Calu3 (cell line): Measurements from ENCODE around the gene LHFPL6. TPM values are rescaled to one million over a fixed set of nuclear protein-coding genes. Genes with fewer than 3 reads are reported as not detected.

Experiments
- BruUV-seq: library from RNA; stranded (reverse); fragments of 400-500 nt; replicated peaks from 2 replicates; lab custom pipeline; 2021; lab: Mats Ljungman, UMichigan
- CTCF ChIA-PET: fragments of 300-600 bp; sonication (Branson Sonifier 250); formaldehyde crosslinking; loops from one replicate; lab custom pipeline; 2022; ENCODE audit warnings: antibody characterized with exemption; lab: Charles Lee
- DNase-seq: peaks from one replicate; pipeline ENCODE4 v3.0.0; 2022
- H3K27ac Mint-ChIP-seq: one replicate; pipeline ENCODE4 v1.8.0; 2022; ENCODE audit warnings: mixed read lengths; ENCODE audit not compliant: unreplicated experiment
- H3K27me3 Mint-ChIP-seq: one replicate; pipeline ENCODE4 v1.8.0; 2022; ENCODE audit warnings: mixed read lengths; ENCODE audit not compliant: unreplicated experiment
- H3K36me3 Mint-ChIP-seq: one replicate; pipeline ENCODE4 v1.8.0; 2022; ENCODE audit warnings: mild to moderate bottlenecking, moderate library complexity, mixed read lengths; ENCODE audit not compliant: insufficient read depth, unreplicated experiment
- H3K4me1 Mint-ChIP-seq: one replicate; pipeline ENCODE4 v1.8.0; 2022; ENCODE audit warnings: mild to moderate bottlenecking, low read depth, mixed read lengths; ENCODE audit not compliant: unreplicated experiment
- H3K4me3 Mint-ChIP-seq: one replicate; pipeline ENCODE4 v1.8.0; 2022; ENCODE audit warnings: mild to moderate bottlenecking, low read depth, moderate library complexity, mixed read lengths; ENCODE audit not compliant: unreplicated experiment
- H3K9me3 Mint-ChIP-seq: one replicate; pipeline ENCODE4 v1.8.0; 2022; ENCODE audit warnings: low read depth, mixed read lengths; ENCODE audit not compliant: unreplicated experiment
- intact Hi-C: fragments of 100-400 bp; cut with micrococcal nuclease; formaldehyde crosslinking; loops from one replicate; pipeline ENCODE4 v1.10.0; 2022; ENCODE audit not compliant: unreplicated experiment
- total RNA-seq: library from RNA; stranded (reverse); gene quantifications from 2 replicates; pipeline ENCODE4 v1.2.3, GENCODE V29; 2022
- TF ChIP-seq, protein P1 (sequence below): fragments of 200-600 bp; IDR thresholded peaks from one replicate; pipeline ENCODE4 v1.8.0; 2022; ENCODE audit warnings: antibody characterized with exemption; ENCODE audit not compliant: unreplicated experiment

The LHFPL6 gene
- total RNA-seq, 1 experiment from 2014 or later, result not detected

DNA sequence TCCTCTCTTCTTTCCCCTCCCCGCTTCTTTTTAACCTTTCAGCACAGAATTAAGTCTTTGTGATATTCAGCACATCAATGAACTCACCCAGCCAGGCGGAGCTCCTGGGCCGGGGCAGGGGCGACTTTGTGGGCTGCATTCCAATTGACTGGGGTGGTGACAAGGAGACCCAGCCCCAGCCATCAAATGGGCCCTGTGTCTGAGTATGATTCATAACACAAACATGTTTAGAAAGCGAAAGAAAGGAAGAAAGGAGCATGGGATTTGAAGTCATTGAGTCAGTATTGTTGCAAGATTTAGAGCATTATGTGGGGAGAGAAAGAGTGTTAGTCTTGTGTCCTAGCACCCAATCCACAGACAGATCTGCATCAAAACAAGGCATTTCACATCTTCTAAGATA lies 185.3 kb downstream of the LHFPL6 start:
- CTCF ChIA-PET, result interaction anchor here (0.7 kb wide), 1 partner anchor 171 kb away, joined by 3 read pairs; no protein-coding TSS in a partner anchor
- intact Hi-C loops, result loop anchor here (5.0 kb wide), 2 partner anchors 195 to 255 kb away; no protein-coding TSS in a partner anchor
- Mint-ChIP-seq H3K4me1 (peaks cover 8% of the 10 kb centered on the region), H3K36me3 (no peaks in the 10 kb centered on the region), H3K9me3 (no peaks in the 10 kb centered on the region), H3K27me3 (peaks cover 13% of the 10 kb centered on the region), H3K4me3 (no peak overlapping the region), H3K27ac (no peak overlapping the region)
- DNase-seq, result peak; percentile 38
- BruUV-seq, result no TSS peak
- TF ChIP-seq, protein P1, sequence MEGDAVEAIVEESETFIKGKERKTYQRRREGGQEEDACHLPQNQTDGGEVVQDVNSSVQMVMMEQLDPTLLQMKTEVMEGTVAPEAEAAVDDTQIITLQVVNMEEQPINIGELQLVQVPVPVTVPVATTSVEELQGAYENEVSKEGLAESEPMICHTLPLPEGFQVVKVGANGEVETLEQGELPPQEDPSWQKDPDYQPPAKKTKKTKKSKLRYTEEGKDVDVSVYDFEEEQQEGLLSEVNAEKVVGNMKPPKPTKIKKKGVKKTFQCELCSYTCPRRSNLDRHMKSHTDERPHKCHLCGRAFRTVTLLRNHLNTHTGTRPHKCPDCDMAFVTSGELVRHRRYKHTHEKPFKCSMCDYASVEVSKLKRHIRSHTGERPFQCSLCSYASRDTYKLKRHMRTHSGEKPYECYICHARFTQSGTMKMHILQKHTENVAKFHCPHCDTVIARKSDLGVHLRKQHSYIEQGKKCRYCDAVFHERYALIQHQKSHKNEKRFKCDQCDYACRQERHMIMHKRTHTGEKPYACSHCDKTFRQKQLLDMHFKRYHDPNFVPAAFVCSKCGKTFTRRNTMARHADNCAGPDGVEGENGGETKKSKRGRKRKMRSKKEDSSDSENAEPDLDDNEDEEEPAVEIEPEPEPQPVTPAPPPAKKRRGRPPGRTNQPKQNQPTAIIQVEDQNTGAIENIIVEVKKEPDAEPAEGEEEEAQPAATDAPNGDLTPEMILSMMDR, result no peak

DNA sequence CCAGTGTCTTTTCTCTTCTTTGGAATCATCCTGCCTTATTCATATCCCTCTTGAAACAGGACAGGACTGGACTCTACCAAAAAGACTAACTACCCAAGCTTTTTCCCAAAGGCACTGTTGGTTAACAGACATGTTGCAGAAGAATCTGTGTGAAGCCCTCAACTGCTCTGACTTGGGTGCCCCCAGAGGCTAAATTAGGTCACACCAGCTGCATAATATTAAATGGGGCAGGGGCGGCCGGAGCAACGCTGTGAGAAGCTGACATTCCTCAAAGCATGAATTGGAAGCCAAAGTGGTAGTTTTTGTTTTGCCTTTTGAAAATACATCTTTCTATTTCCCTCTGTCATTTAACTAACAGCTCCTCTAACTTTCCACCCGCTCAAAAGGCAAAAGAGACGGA lies 185.9 kb downstream of the LHFPL6 start:
- intact Hi-C loops, result loop anchor here (5.0 kb wide), 2 partner anchors 195 to 255 kb away; no protein-coding TSS in a partner anchor
- Mint-ChIP-seq H3K27ac (no peak overlapping the region), H3K36me3 (no peaks in the 10 kb centered on the region), H3K4me3 (no peak overlapping the region), H3K4me1 (peaks cover 8% of the 10 kb centered on the region), H3K27me3 (peaks cover 13% of the 10 kb centered on the region), H3K9me3 (no peaks in the 10 kb centered on the region)
- DNase-seq, result no peak
- TF ChIP-seq, protein P1, result no peak
- no TSS peak for BruUV-seq
- CTCF ChIA-PET, result interaction anchor here (0.7 kb wide), 1 partner anchor 172 kb away, joined by 3 read pairs; no protein-coding TSS in a partner anchor

DNA sequence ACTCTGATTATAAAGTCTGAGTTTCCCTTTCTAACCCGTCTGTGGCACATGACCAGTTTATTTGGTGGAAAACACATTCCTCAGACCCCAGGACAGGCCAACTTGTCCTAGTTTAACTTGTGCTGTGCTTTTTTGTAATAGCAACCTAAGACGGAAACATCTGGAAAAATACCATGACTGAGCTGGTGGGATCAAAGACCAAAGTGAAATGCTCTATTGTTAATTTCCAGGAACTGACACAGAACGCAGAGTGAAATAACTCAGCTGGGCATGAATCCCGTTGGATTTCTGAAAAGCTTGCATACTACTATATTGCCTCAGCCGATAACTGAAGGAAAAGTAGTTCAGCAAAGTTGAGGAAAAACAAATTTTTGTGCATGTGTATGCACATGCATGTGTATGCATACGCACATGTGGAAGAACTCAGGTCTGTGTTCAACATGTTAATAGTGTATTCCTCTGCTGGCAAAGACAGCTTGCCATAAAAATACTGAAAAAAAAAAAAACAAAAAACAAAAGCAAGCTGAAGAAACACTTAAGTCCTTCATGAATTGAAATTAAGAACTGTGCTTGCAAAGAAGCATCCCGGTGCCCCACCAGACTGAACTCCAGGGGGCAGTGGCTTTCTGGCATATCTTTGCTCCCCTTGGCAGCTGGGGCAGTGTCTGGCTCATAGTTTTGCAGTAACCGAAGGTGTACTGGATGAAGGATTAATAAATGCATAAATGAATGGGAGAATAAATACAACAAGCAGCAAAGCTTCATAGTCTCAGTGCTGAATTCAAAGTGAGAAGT lies 187.8 kb downstream of the LHFPL6 start:
- intact Hi-C loops, result loop anchor here (5.0 kb wide), 2 partner anchors 197 to 257 kb away; no protein-coding TSS in a partner anchor
- Mint-ChIP-seq H3K4me3 (no peak overlapping the region), H3K4me1 (peaks cover 8% of the 10 kb centered on the region), H3K27ac (no peak overlapping the region), H3K27me3 (peaks cover 7% of the 10 kb centered on the region), H3K9me3 (no peaks in the 10 kb centered on the region), H3K36me3 (no peaks in the 10 kb centered on the region)
- CTCF ChIA-PET, result interaction anchor here (1.5 kb wide), 1 partner anchor 201 kb away, joined by 9 read pairs; no protein-coding TSS in a partner anchor
- BruUV-seq, result no TSS peak
- TF ChIP-seq, protein P1, result no peak
- peak; percentile 16 for DNase-seq

- intact Hi-C loops, result no loop called here
- H3K4me3 Mint-ChIP-seq, result no peak overlapping the region
Observed at GRCh38 chr13:39414339-39414738, 188.7 kb downstream of the LHFPL6 start.

More at GRCh38 chr13:39414339-39414738, 188.7 kb downstream of the LHFPL6 start:
- H3K27ac Mint-ChIP-seq, result no peak overlapping the region
- H3K27me3 Mint-ChIP-seq, result no peaks in the 10 kb centered on the region
- TF ChIP-seq, protein P1, result no peak
- H3K4me1 Mint-ChIP-seq, result peaks cover 8% of the 10 kb centered on the region
- no TSS peak for BruUV-seq
- CTCF ChIA-PET, result no interaction called here
- no peaks in the 10 kb centered on the region for H3K9me3 Mint-ChIP-seq
- H3K36me3 Mint-ChIP-seq, result no peaks in the 10 kb centered on the region
- no peak for DNase-seq
